Erythroblast (primary cell): ENCODE measurements around the gene PSMG3.

Experiments
- GATA1 ChIP-seq: IDR thresholded peaks from 2 replicates; pipeline ENCODE4 v1.6.1; 2011; ENCODE audit warnings: low read depth, mild to moderate bottlenecking, control low read depth, low read length, moderate library complexity
- POLR2A ChIP-seq: IDR thresholded peaks from 2 replicates; pipeline ENCODE4 v1.6.1; 2011; ENCODE audit warnings: mild to moderate bottlenecking, low read length

- TF ChIP-seq POLR2A (no peak), GATA1 (no peak)
Observed at GRCh38 chr7:1586126-1586826, 16.4 kb upstream of the PSMG3 start.
